HG03342 (cell line): Measurements from ENCODE around the gene SNX32.
A peak's percentile ranks its signal among the peaks of the same experiment; 100 is the strongest.
"Not testable (repeated sequence)": the region's sequence is repeated elsewhere in the genome, so short reads cannot be mapped to it uniquely, and the experiment has no call there.

ENCODE experiments used
- ATAC-seq: cut with Tn5 transposase; IDR thresholded peaks from one replicate; pipeline ENCODE4 v1.9.1; 2021; ENCODE audit warnings: mild to moderate bottlenecking, moderate library complexity; ENCODE audit not compliant: unreplicated experiment

Gene SNX32

DNA sequence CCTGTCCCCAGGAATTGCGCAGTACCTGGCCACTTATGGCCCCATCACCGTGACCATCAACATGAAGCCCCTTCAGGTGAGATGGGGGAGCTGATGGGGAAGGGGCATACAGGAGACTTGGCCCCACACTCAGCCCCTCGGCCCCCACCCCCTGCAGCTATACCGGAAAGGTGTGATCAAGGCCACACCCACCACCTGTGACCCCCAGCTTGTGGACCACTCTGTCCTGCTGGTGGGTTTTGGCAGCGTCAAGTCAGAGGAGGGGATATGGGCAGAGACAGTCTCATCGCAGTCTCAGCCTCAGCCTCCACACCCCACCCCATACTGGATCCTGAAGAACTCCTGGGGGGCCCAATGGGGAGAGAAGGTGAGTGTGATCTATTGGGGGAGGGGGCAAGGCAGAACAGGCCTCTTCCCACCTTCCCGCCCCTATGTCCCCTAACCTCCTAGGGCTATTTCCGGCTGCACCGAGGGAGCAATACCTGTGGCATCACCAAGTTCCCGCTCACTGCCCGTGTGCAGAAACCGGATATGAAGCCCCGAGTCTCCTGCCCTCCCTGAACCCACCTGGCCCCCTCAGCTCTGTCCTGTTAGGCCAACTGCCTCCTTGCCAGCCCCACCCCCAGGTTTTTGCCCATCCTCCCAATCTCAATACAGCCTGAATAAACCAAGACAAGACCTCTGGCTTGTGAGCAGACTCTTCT, 49.4 kb downstream of the SNX32 start:
- no peak for ATAC-seq

DNA sequence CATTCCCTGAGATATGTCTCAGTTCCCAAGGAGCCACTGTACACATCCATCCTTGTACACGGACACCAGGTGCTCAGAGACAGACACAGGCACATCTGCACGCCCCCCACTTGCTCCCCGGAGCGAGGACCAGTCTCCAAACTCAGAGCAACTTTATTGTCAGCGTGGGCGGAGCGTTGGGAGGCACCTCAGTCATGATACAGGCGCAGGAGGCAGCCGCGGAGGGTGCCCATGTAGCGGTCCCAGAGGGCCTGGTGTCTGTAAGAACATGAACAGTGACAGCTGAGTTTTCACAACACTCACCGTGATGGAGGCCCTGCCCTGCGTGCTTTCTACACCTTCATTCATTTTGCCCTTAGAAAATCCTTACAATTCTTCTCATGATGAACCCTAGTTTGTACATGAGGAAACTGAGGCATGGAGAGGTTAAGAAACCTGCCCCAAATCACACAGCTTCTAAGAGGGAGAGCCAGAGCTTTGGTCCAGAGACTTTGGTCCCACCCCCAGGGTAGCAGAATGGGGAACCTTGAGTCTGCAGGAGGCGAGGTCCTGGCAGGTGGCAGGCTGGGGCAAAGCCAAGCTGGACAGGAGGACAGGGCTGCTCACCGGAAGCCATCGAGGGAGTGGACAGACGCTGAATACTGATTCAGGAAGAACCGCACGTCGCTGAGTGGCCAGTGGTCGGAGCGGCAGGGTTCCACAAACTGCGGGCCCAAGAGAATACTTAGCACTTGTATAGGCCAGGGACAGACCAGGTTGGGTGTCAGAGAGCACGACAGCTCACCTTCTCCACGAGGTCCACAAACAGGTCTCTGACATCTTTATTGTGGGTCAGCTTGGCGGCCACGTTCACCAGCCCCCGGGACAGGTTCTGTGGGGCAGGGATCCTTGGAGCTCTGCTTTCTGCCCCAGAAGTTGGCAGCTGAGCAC, 50.3 kb downstream of the SNX32 start:
- no peak for ATAC-seq

- no peak for ATAC-seq
These were observed 50.9 kb downstream of the SNX32 start for GRCh38 chr11:65884716-65885092.

GRCh38 chr11:65885231-65885630, 51.5 kb downstream of the SNX32 start:
- no peak for ATAC-seq

GRCh38 chr11:65885808-65886536, 52.2 kb downstream of the SNX32 start:
- no peak for ATAC-seq

- no peak for ATAC-seq
These were observed 53.3 kb downstream of the SNX32 start for GRCh38 chr11:65886826-65887722.

DNA sequence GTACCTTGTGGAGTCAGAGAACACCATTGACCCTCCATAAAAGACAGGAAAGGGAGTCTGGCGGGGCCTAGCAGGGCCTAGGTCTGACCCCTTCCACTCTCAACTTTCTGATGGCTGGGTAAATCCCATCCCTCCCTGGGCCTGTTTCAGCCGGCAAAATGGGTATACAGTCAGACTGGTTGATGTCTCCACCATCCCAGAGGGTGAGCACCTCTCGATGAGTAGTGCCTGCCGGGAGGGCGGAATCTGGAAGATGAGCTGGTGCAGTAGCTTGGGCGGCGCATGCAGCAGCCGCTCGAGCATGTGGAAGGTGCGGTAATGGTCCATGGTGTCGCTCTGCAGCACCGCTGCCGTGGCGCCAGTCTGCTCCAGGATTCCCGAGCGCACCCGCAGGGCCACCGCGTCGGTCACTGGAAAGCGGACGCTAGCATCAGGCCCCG, 54.0 kb downstream of the SNX32 start:
- no peak for ATAC-seq

GRCh38 chr11:65888163-65888814, 54.5 kb downstream of the SNX32 start, which contains the start of gene FIBP:
Gene FIBP (minus strand): TSS chr11:65888471. CDS start chr11:65888418, 53 bp downstream.
- peak; percentile 41 for ATAC-seq

GRCh38 chr11:65890324-65891218, 56.8 kb downstream of the SNX32 start, which contains the start of gene CCDC85B:
Gene CCDC85B (plus strand): TSS chr11:65890673. CDS start chr11:65890784, 111 bp downstream.
- peak; percentile 54 for ATAC-seq

DNA sequence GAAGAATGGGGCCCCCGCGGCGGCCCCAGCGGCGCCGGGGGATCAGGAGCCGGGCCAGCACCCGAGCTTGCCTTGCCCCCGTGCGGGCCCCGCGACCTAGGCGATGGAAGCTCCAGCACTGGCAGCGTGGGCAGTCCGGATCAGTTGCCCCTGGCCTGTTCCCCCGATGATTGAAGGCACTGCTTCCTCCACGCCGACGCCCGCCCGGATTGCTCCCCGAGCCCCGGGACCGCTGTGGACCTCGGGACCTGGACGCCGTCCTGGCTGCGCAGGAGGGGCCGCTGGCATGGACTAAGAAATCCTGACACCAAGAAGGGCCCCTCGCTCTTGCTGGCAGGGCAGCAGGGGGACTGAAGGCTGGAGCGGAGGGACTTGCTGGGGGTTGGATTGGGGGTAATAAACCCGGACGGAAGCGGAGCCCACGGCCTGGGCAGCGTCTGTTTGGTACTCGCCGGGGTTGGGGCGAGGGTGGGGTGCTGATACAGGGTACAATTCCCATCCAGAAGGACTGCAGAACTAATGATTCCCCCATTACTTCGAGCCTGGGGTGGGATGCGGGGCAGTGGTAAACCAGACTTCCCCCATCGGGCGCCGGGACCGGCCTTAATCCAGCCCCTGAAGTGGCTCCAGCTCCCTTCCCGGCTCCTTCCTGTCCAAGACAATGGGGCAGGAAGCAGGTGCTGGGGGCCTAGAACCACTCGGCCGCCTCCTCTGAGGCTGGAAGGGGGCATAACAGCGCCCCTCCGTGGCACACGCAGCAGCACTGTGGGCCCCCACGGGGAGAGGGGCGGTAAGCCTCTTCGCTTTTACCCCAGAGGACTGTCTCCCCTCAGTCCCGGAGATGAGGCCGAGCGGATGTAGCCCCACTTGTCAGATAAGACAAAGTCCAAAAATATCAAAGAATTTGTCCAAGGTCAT, 57.7 kb downstream of the SNX32 start:
- ATAC-seq: no peak

DNA sequence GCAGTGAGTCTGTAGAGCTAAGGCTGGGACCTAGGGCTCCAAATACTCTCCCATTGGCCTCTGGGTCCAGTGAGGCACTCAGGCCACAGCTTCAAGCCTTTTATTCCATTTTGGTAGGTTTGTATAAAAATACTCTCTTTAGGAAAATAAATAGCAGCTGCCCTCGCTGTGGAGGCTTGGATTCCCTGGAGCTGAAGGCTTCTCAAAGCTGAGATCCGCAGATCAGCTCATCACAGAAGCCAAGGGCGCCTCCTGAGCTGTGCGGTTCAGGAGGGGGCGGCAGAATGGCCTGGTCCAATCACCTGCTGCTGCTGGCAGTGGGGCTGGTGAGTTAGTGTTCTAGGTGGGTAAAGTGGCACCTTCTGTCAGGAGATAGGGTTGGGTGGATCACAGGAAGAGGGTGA, 58.4 kb downstream of the SNX32 start:
- not testable (repeated sequence) for ATAC-seq

DNA sequence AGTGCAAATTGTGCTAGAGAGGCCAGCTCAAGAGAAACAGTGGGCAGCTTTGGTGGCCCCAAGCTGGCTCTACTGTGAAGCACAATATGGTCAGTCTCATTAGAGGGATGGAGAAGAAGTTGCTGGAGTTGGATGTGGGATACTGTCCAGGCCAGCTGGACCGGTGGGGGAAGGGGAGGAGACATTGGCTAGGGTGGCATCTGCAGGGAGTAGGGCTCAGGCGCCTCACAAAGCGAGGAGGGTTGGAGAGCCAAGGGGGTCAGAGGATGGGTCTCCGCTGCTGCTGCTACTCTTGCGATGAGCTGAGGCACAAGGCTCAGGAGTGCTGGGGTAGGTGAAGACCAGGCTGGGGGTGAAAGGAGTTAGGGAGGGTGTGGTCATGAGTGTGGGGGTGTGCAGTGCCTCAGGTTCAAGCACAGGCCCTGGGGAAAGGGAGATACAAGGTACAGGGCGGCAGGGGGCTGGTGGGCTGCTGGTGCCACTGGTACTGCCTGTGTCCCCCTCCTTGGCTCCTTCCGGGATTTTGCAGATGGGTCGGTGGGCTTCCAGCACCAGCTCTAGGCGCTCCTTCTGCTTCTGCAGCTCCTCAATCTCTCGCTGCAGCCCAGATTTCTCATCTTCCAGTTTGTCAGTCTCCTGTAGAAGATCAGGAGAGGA, 59.0 kb downstream of the SNX32 start:
- ATAC-seq: no peak

DNA sequence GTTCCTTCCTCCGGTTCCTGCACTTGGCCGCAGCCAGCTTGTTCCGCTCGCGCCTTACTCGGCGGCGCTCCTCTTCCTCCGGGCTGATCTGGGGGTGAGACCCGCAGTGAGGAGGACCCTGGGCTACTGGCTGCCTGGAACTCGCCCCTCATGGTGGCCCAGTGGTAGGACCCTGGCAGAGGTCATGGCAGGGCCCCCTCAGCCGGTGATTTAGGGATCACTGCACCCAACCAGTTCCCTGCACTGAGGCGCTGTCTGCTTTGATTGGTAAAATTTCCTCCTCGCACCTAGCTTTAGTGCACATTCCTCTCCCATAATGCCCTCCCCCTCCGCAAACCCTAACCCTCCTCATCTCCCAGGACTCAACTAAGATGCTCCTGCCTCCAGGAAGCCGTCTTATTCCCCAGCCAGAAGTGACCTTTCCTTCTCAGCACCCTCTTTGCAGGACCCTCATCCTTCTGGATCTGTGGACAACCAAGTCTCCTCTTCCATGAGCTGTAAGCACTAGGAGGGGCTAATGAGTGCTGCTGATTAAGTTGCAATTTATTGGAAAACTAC, 60.4 kb downstream of the SNX32 start:
- no peak for ATAC-seq

GRCh38 chr11:65895482-65895981, 61.8 kb downstream of the SNX32 start:
- ATAC-seq: no peak

GRCh38 chr11:65896034-65896999, 62.6 kb downstream of the SNX32 start:
- no peak for ATAC-seq
